BLaER1 treated with 17β-estradiol and CSF1 and Interleukin-3, amounts not matched to agents 10 nM and 100 nM (cell line): ENCODE results near the gene UNC93B1.

Experiments used
- H3K27ac ChIP-seq, 11 experiments: shearing (Covaris generic); formaldehyde crosslinking; 2 replicates each; pipeline ENCODE4 v1.8.1; 2022
- H3K27me3 ChIP-seq, 11 experiments: shearing (Covaris generic); formaldehyde crosslinking; 2 replicates each; pipeline ENCODE4 v1.8.1; 2022
- H3K36me3 ChIP-seq, 11 experiments: shearing (Covaris generic); formaldehyde crosslinking; 2 replicates each; pipeline ENCODE4 v1.8.1; 2022
- H3K4me1 ChIP-seq, 10 experiments: shearing (Covaris generic); formaldehyde crosslinking; 2 replicates each; pipeline ENCODE4 v1.8.1; 2022
- H3K4me2 ChIP-seq, 11 experiments: shearing (Covaris generic); formaldehyde crosslinking; 2 replicates each; pipeline ENCODE4 v1.8.1; 2022
- H3K4me3 ChIP-seq, 10 experiments: shearing (Covaris generic); formaldehyde crosslinking; 2 replicates each; pipeline ENCODE4 v1.8.1; 2022
- H3K9ac ChIP-seq, 11 experiments: shearing (Covaris generic); formaldehyde crosslinking; 2 replicates each; pipeline ENCODE4 v1.8.1; 2022
- H3K9me3 ChIP-seq, 11 experiments: shearing (Covaris generic); formaldehyde crosslinking; replicated peaks in 1 of 11; 2 replicates each; pipeline ENCODE4 v1.8.1; 2022
- H4K20me1 ChIP-seq, 11 experiments: shearing (Covaris generic); formaldehyde crosslinking; 2 replicates each; pipeline ENCODE4 v1.8.1; 2022
- Cebpa-rat ChIP-seq, 11 experiments: shearing (Covaris generic); IDR thresholded peaks; 2 replicates each; pipeline ENCODE4 v1.8.1; 2022

UNC93B1 gene

DNA sequence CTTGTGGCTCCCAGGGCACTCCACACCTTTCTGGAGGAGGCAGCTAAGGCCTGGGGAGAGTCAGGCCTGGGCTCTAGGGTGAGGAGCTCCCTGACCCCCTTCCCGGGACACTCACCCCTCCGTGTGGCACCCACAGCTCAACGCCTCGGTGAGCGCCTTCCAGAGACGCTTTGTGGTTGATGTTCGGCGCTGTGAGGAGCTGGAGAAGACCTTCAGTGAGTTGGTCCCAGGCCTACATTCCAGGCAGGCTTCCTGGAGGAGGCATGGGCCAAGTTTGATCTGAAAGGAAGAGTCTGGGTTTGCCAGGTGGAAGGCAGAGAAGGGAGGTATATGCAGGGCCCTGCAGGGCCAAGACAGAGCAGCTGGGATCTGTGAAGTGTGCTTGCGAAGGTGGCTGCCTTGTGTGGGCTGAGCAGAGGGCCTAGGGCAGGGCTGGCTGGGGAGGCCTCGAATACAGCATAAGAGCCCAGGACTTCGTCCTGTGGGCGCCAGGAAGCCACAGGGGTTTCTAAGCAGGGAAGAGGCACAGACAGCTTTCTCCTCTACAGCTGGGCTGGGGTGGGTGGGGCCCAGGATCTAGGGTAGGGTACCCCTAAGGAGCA, 37.8 kb upstream of the UNC93B1 start:
- Histone ChIP-seq H3K36me3 (peaks cover 44 to 61% (median 54%) of the 10 kb centered on the region in 11 experiments), H3K4me1 (peaks cover 45 to 81% (median 73%) of the 10 kb centered on the region in 10 experiments), H3K27me3 (no peaks in the 10 kb centered on the region), H3K4me3 (peak overlapping the region; percentile 67 to 94 (median 77); a peak in 19 of 20 replicates), H3K27ac (peak overlapping the region; percentile 70 to 92 (median 88)), H3K4me2 (peak overlapping the region; percentile 93 to 100 (median 98)), H3K9me3 (no peaks in the 10 kb centered on the region), H3K9ac (peak overlapping the region; percentile 79 to 90 (median 86)), H4K20me1 (peaks cover 24 to 65% (median 60%) of the 10 kb centered on the region in 11 experiments)
- no peak for TF ChIP-seq Cebpa-rat (IDR thresholded peaks at IDR 0.05)

DNA sequence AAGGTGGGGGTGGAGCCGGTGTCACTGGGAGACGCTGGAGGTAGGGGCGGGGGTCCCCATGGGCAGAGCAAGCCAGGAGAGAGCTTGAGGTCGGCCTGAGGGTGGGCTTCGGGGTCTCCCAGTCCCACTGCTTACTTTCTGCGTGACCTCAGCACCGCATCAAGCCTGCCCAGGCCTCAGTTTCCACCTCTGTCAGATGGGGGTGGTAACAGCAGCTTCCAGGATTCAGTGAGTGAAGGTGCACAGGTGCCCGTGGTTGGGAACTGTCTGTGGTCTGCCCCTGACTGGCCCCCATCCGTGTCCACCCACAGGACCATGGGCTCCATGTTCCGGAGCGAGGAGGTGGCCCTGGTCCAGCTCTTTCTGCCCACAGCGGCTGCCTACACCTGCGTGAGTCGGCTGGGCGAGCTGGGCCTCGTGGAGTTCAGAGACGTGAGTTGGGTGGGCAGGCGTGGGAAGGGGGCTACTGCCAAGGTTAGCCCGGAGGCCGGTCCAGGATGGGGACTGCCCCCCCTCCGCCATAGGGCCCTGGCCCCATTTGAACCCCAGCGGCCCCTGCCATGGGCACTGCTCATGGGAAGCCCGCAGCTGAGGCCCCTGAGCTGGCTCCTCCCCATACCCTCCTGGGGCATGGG, 37.2 kb upstream of the UNC93B1 start:
- Histone ChIP-seq H3K4me1 (peaks cover 51 to 87% (median 80%) of the 10 kb centered on the region in 10 experiments), H3K4me2 (peak overlapping the region; percentile 93 to 100 (median 98)), H3K36me3 (peaks cover 39 to 58% (median 48%) of the 10 kb centered on the region in 11 experiments), H4K20me1 (peaks cover 24 to 58% (median 53%) of the 10 kb centered on the region in 11 experiments), H3K9ac (peak overlapping the region; percentile 79 to 90 (median 86)), H3K27me3 (no peaks in the 10 kb centered on the region), H3K4me3 (peak overlapping the region; percentile 67 to 94 (median 77)), H3K27ac (peak overlapping the region; percentile 70 to 92 (median 88)), H3K9me3 (no peaks in the 10 kb centered on the region)
- TF ChIP-seq Cebpa-rat (IDR thresholded peaks at IDR 0.05): no peak

- peak in 4 of 11 experiments; percentile 29 to 85 (median 52); a peak in 6 of 22 replicates for TF ChIP-seq Cebpa-rat (IDR thresholded peaks at IDR 0.05)
- Histone ChIP-seq H3K27me3 (no peaks in the 10 kb centered on the region), H4K20me1 (peaks cover 24 to 51% (median 46%) of the 10 kb centered on the region in 11 experiments), H3K4me2 (peak overlapping the region; percentile 93 to 100 (median 98)), H3K4me1 (peaks cover 58 to 92% (median 87%) of the 10 kb centered on the region in 10 experiments), H3K27ac (peak overlapping the region; percentile 70 to 92 (median 88)), H3K9ac (peak overlapping the region; percentile 79 to 90 (median 86)), H3K36me3 (peaks cover 31 to 57% (median 40%) of the 10 kb centered on the region in 11 experiments), H3K4me3 (peak overlapping the region; percentile 67 to 94 (median 77)), H3K9me3 (no peaks in the 10 kb centered on the region)
Observed at GRCh38 chr11:68040101-68040956, 36.4 kb upstream of the UNC93B1 start.

DNA sequence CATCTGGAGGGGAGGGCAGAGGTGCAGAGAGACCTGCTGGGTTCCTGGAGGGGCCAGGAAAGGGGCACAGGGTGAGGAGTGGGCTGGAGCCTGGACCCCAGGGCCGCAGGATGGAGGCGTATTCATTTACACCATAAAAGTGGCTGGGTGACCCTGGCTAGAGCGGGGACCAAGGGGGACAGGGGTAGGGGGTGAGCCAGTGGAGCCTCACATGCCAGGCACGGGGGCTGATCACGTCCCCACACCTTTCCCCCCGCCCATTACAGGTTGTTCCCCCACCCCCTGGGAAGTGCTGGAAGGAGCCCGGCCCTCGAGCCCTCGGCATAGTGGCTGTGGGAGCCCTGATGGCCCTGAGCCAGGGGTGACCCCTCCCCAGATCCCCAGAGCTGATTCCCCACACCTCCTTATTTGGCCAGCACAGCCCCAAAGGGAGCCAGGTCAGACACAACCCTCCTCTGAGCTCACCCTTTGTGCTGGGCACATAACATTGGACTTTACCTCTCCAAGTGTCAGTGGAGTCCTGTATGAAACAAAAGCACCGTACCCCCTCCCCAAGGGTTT, 35.7 kb upstream of the UNC93B1 start:
- Histone ChIP-seq H4K20me1 (peaks cover 24 to 43% (median 41%) of the 10 kb centered on the region in 11 experiments), H3K27me3 (no peaks in the 10 kb centered on the region), H3K4me2 (peak overlapping the region; percentile 93 to 100 (median 98)), H3K36me3 (peaks cover 25 to 57% (median 33%) of the 10 kb centered on the region in 11 experiments), H3K4me1 (peaks cover 66 to 95% (median 86%) of the 10 kb centered on the region in 10 experiments), H3K27ac (peak overlapping the region; percentile 70 to 92 (median 88)), H3K9ac (peak overlapping the region; percentile 79 to 90 (median 86)), H3K9me3 (no peaks in the 10 kb centered on the region), H3K4me3 (peak overlapping the region; percentile 67 to 94 (median 77))
- TF ChIP-seq Cebpa-rat (IDR thresholded peaks at IDR 0.05): no peak

GRCh38 chr11:68038718-68039525, 35.0 kb upstream of the UNC93B1 start, which contains the start of gene TCIRG1:
Gene TCIRG1 (plus strand): TSS chr11:68039025. CDS start chr11:68041272, 2,247 bp downstream.
- H3K9ac ChIP-seq: peak within 1 kb of the TSS; percentile 79 to 90 (median 86)
- no peaks in the 10 kb centered on the region for H3K27me3 ChIP-seq
- H3K9me3 ChIP-seq: no peaks in the 10 kb centered on the region
- peaks cover 73 to 91% (median 80%) of the 10 kb centered on the region in 10 experiments for H3K4me1 ChIP-seq
- H3K27ac ChIP-seq: peak within 1 kb of the TSS; percentile 70 to 92 (median 88)
- peaks cover 24 to 37% (median 34%) of the 10 kb centered on the region in 11 experiments for H4K20me1 ChIP-seq
- peak within 1 kb of the TSS; percentile 93 to 100 (median 98) for H3K4me2 ChIP-seq
- no peak for TF ChIP-seq Cebpa-rat (IDR thresholded peaks at IDR 0.05)
- peak within 1 kb of the TSS; percentile 67 to 94 (median 77) for H3K4me3 ChIP-seq
- H3K36me3 ChIP-seq: peaks cover 24 to 56% (median 32%) of the 10 kb centered on the region in 11 experiments

GRCh38 chr11:68038226-68038717, 34.4 kb upstream of the UNC93B1 start:
- no peak for TF ChIP-seq Cebpa-rat (IDR thresholded peaks at IDR 0.05)
- Histone ChIP-seq H3K9me3 (no peaks in the 10 kb centered on the region), H3K27me3 (no peaks in the 10 kb centered on the region), H3K9ac (peak overlapping the region; percentile 79 to 90 (median 86)), H3K27ac (peak overlapping the region; percentile 70 to 92 (median 88)), H3K4me2 (peak overlapping the region; percentile 93 to 100 (median 98)), H4K20me1 (peaks cover 23 to 30% (median 28%) of the 10 kb centered on the region in 11 experiments), H3K4me1 (peaks cover 73 to 84% (median 77%) of the 10 kb centered on the region in 10 experiments), H3K4me3 (peak overlapping the region; percentile 67 to 94 (median 77)), H3K36me3 (peaks cover 24 to 56% (median 32%) of the 10 kb centered on the region in 11 experiments)

- peak overlapping the region; percentile 79 to 90 (median 86); a peak in 21 of 22 replicates for H3K9ac ChIP-seq
- peaks cover 24 to 56% (median 32%) of the 10 kb centered on the region in 11 experiments for H3K36me3 ChIP-seq
- TF ChIP-seq Cebpa-rat (IDR thresholded peaks at IDR 0.05): no peak
- H3K9me3 ChIP-seq: no peaks in the 10 kb centered on the region
- peak overlapping the region; percentile 79 to 92 (median 88) for H3K27ac ChIP-seq
- H4K20me1 ChIP-seq: peaks cover 16 to 24% (median 22%) of the 10 kb centered on the region in 11 experiments
- peak overlapping the region; percentile 93 to 100 (median 98) for H3K4me2 ChIP-seq
- H3K27me3 ChIP-seq: no peaks in the 10 kb centered on the region
- peak overlapping the region in 4 of 10 experiments; percentile 79 to 94 (median 90); a peak in 4 of 20 replicates for H3K4me3 ChIP-seq
- H3K4me1 ChIP-seq: peaks cover 67 to 79% (median 72%) of the 10 kb centered on the region in 10 experiments
Observed at GRCh38 chr11:68037411-68038225, 33.7 kb upstream of the UNC93B1 start.
